Stimulated activated naive CD4-positive, alpha-beta T cell treated with Interleukin-2 at 50 U/mL for 16 hours (primary cell): ENCODE results near the gene RNU11.
"Not testable (repeated sequence)": the region's sequence is repeated elsewhere in the genome, so short reads cannot be mapped to it uniquely, and the experiment has no call there.

Experiments used
- DNase-seq: peaks from one replicate; lab custom pipeline; 2025; lab: John Stamatoyannopoulos, UW

RNU11 gene

DNA sequence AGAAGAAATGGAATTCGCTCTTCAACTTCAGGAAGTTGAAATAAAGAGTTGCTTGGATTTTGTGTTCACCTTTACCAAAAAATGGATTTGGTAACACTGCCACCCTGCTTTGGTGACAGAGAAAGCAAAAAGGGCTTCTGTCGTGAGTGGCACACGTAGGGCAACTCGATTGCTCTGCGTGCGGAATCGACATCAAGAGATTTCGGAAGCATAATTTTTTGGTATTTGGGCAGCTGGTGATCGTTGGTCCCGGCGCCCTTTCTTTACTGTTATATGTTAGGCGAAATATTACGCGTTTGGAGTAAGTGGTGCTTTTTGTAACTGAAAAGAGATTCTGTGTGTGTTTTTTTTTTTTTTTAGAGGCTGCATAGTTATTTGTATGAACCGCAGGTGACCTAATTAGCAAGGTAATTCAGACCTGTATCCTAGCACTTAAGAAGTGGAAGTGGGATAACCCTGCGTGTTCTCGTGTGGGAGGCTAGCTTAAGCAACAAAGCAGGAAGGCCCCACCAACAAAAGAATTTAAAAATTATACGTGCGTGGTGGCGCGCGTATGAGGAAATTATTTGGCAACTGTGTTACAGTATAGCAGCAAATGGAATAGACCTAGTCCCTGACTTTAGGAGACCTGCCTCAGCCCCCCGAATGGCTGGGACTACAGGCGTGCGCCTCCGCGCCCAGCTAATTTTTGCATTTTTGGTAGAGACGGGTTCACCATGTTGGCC, at the start of gene RNU11:
Gene RNU11, plus strand, starts transcription at position 127 of the 725 bp plus-strand sequence.
- DNase-seq: peak; percentile 79

DNA sequence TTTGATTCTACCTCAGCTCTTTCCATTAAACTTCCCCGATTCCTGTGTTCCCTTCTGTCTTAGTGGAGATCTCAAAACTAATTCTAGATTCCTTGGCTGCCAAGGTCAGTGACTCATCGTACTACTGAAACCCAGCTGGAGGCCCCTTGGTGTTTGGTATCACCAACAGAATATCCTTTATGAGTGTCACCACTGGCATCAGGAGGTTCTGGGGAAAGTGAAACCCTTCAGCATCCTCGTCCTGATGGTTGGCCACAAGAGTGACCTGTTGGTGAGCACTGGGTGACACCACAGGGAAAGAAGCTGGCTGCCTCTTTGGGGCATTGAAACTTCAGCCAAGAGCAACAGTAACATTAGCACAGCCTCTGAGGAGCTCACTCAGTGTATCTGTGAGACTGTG, 46.7 kb upstream of the RNU11 start:
- no peak for DNase-seq

DNA sequence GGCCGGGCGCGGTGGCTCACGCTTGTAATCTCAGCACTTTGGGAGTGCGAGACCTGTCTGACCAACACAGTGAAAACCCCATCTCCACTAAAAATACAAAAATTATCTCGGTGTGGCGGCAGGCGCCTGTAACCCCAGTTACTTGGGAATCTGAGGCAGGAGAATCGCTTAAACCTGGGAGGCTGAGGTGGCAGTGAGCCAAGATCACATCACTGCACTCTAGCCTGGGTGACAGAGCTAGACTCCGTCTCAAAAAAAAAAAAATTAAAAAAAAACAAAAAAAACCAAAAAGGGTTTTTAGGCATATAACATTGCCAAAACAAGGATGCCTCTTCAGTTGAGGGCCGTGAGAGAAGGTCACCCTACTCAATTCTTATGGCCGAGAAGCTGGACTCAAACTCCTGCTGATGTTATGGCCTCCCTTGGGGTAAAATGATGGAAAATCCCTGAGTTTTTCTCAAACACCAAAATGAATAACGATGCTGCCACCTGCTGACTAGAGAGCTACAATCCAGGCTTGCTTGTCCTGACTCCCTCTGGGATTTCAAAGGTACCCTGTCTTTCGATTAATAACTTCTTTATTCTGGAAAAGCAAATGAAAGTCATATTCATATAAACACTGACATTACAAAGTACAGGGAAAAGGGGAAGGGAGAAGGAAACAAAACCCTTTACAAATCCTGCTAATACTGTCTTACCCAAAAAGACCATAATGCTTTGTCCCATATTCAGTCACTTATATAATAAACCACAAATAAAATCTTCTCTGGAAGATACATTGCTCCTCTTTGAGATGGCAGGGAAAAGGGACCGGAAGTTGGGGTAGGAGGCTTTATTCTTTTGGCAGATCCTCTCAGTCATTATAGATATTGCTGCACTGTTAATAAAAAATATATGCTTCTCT, 45.6 kb upstream of the RNU11 start:
- DNase-seq: no peak

DNA sequence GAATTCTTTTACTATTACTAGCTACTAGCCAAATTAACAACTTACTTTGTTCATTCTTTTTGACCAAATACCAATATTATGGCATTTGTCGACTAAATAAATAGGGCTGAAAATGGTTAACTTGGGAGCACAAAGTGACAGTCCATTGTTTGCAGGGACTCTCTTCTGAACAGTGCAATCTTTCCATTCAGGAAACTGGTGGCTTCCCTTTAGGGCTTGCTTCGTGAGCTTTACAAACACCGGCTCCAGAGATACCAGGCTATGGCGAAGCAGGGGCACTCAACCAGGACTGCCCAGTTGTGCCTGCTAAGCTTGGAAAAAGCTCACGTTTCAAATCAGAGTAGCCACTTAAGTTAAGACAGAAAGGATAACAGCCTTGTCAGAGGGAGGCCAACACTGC, 44.0 kb upstream of the RNU11 start:
- no peak for DNase-seq

DNA sequence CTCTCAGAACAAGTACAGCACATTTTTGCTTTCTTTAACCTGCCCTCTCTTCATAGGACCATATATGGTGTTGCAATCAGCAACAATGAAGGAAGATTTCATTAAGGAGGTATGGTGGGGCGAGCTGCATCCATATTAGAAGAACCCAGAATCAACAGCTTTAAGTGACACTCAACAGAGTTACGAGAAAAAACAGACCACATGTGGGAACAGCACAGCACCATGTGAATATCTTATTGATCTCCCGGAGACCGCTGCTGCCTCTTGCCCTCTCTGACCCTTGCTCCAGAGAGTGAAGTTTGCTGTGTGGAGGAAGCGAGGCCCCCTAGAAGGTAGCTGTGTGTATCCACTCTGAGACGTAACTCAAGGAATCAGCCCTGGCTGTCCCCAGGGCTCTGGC, 43.4 kb upstream of the RNU11 start:
- no peak for DNase-seq

DNA sequence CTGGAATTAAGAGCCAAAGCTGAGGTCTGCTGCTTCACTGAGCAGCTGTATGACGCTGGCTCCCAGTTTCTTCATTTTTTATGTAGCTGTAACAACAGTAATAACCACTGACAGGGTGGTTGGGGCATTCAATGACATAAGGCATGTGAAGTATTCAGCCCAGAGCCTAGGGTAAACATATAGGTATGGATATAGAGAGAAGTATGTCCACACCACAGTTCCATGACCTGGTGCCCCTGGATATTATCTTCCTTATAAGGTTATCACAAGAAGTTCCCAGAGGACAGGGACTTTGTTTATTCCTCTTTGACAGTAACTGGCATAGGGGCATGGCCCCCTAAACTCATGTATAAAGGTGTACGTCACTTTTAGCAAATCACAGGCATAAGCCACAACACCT, 41.6 kb upstream of the RNU11 start:
- DNase-seq: no peak

DNA sequence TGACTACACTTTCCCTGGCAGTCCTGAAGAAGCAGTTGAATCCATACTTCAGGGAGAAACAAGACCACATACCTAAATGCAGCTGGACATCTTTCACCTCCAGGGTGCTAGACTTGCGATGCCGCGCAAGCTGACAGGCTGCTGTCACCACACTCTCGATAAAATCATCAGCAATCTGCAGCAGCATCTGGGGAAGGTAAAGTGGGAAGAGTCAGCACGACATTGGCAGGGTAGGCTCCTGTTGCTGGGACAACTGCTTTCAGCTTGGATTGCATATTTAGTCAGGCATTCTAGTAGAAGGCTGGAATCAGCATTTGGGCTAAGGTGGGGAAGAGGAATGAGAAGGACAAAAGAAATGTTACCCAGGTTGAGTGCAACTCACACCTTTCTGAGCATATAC, 35.2 kb upstream of the RNU11 start:
- no peak for DNase-seq

DNA sequence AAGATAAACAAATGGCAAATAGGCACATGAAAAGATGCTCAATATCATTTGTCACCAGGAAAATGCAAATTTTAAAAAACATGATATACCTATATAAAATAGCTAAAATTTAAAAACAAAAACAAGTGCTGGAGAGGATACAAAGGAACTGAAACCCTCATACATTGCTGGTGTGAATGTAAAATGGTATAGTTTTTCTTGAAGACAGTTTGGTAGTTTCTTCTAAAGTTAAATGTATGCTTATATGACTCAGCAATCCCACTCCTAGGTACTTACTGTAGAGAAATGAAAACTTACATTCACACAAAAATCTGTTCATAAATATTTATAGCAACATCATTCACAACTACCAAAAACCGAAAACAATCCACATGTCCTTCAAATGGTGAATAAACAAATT, 16.7 kb upstream of the RNU11 start:
- no peak for DNase-seq

DNA sequence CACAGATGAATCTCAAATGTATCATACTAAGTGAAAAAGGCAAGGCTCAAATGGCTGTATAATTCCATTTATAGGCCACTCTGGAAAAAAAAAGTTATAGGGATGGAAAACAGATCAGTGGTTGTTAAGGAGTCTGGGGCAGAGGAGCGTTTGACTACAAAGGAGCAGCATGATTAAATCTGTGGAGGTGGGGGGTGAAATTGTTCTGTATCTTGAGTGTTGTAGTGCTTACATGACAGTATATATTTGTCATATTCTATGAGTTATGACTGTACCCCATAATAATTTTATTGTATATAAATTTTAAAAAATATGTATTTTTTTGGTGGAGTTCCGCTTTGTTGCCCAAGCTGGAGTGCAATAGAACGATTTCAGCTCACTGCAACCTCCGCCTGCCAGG, 15.8 kb upstream of the RNU11 start:
- no peak for DNase-seq

DNA sequence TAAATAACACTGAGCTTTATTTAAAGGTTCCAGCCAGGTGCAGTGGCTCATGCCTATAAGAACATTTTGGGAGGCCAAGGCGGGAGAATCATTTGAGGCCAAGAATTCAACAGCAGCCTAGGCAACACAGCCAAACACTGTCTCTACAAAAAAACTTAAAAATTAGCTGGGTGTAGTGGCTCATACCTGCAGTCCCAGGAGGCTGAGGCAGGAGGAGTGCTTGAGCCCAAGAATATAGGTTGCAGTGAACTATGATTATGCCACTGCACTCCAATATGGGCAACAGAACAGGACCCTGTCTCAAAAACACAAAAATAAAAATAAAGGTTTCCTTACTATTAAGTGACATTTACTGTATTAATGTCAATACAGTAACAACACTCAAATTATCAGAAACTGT, 7.6 kb upstream of the RNU11 start:
- DNase-seq: no peak

DNA sequence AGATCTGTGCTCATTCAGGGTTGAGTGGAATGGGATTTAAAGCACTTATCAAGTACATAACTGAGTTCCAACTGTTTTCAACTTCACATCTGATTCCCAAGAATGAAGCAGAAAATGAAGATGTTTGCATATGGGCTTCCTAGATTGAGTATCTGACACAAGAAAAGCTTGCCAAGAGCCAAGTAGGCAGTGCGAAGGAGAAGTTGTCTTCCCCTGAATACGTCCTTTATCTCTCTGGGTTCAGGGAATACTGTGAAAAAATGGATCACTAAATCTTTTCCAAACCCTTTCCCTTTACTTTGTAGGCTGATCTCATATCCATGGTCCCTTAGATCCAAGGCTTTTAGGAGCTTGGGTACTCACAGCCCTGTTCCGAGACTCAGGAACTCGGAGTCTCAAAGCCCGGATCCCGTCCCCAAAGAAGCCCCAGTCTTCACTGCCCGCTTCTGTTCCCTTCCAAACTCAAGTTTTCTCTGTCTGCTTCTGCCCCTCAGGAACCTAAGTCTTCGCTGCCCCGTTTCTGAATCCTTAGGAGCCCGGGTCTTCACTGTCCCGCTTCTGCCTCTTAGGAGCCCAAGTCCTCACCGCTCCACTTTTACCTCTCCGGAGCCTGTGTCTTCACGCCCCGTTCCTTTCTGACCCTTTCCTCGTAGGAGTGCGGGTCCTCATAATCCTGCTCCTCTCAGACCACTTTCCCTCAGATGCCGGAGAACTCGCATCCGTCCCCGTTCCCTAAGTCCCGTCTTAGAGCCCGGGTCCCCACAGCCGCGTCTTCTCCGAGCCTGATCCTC, 6.1 kb upstream of the RNU11 start:
- DNase-seq: no peak

DNA sequence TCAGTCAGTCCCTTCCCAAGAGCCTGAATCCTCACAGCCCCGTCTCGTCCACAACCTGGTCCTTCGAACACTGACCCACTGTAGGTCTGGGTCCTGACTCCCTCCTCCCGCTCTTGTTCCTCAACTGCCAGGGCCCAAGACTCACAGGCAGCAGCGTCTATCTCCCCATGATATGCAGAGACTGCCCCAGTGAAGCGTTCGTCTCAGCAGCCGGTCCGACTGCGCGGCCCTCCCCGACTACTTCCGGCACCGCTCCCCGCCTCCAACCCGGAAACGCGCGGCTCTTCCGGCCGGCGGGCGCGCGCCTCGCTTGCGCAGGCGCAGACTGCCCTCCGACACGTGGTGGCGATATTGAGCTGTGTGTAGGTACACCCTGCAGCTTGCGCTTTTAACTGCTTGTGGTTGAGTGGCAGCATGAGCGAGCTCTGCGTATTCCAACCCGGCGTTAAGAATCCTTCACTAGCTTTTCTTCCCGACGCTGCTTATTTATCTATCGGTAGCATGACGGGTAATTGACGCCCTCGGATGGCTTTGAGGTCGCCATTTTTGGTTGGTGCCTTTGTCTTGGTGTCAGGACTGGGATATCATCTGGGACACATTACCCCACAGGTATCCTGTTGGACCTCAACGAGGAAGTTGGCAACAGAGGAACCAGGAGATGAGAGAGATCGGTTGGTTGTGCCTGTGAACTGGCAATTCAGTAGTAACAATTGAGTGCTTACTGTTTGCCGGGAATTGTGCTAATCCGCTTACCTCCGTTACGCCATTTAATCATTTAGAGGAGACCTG, 5.4 kb upstream of the RNU11 start, which contains the start of gene TAF12:
Gene TAF12, minus strand, starts transcription at position 221 of the 789 bp plus-strand sequence. CDS start 20,986 bp downstream, outside the sequence.
- DNase-seq: peak; percentile 85

DNA sequence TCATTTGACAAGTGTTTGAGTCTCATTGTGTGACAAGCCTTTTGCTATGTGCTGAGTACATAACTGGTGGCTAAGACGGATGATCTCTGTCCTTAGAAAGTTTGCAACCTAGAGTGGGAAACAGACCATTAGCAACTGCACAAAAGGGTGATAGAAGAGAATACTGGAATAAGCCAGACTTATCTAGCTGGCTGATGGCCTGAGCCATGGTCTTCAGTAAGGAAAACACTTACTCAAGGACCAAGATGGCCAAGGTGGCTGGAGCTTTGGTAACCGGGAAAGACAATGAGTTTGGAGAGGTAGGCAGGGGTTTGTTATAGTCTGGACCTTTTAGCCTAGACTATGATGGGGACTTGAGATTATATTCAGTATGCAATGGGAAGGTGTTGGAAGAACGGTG, 3.9 kb upstream of the RNU11 start:
- no peak for DNase-seq

DNA sequence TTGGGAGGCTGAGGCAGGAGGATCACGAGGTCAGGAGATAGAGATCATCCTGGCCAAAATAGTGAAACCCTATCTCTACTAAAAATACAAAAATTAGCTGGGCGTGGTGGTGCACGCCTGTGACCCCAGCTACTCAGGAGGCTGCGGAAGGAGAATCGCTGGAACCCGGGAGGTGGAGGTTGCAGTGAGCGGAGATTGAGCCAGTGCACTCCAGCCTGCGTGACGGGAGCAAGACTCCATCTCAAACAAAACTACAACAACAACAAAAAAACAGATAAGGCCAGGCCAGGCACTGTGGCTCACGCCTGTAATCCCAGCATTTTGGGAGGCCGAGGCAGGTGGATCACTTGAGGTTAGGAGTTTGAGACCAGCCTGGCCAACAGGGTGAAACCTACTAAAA, 3.0 kb upstream of the RNU11 start:
- DNase-seq: not testable (repeated sequence)

DNA sequence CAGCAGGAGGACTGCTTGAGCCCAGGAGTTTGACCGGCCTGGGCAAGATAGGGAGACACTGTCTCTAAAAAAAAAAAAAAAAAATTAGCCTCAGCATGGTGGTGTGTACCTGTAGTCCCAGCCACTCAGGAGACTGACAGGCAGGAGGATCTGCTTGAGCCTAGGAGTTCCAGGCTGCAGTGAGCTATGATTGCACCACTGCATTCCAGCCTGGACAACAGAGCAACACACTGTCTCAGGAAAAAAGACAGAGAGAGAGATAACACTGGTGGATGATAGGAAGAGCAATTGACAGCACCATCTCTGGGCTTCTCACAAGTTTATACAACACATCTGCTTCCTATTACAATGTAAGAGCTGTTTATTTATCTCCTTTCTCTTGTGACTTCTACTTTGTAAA, 2.4 kb upstream of the RNU11 start:
- no peak for DNase-seq

DNA sequence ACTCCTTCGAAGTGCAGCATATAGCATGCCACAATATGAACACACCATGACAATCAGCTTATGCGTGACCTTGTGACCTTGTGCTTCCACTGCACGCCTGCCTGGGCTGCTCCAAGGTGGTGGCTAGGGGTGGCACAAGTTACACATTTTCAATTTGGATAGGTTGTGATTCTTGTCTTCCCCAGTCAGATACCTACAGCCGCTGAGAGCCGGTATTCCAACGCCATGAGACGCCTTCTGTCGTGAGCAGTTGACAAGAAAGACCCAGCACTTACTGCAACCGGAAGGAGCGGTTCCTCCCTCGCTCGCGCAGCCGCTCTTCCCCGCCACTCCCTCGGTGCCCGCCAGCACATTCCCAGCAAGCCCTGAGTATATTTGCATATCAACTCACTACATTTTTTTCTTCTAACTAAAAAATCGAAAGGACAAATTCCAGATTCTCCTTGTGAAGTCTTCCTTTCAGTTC, 359 bp upstream of the RNU11 start:
- peak; percentile 88 for DNase-seq

DNA sequence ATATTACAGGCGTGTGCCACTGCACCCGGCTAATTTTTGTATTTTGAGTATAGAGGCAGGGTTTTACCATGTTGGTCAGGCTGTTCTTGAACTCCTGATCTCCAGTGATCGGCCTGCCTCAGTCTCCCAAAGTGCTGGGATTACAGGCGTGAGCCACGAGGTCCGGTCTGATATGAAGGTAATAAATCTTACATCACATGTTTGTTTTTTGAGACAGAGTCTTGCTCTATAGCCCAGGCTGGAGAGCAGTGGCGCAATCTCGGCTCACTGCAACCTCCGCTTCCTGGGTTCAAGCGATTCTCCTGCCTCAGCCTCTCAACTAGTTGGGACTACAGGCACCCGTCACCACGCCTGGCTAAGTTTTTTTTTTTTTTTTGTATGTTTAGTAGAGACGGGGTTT, 4.7 kb downstream of the RNU11 start:
- not testable (repeated sequence) for DNase-seq

DNA sequence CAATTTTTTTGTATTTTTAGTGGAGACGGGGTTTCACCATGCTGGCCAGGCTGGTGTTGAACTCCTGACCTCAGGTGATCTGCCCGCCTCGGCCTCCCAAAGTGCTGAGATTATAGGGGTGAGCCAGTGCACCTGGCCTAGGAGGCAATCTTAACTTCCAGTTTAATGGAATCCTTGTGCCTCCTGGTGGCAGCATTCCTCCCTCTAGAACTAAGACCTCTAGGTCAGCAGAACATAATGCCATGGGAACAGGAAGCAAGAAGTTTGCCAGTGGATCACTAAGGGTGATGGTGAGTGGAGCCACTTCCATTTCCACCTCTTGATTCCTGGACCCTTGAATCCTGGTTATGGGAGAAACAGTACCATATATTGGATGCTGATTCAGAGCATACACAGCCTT, 5.5 kb downstream of the RNU11 start:
- DNase-seq: not testable (repeated sequence)

DNA sequence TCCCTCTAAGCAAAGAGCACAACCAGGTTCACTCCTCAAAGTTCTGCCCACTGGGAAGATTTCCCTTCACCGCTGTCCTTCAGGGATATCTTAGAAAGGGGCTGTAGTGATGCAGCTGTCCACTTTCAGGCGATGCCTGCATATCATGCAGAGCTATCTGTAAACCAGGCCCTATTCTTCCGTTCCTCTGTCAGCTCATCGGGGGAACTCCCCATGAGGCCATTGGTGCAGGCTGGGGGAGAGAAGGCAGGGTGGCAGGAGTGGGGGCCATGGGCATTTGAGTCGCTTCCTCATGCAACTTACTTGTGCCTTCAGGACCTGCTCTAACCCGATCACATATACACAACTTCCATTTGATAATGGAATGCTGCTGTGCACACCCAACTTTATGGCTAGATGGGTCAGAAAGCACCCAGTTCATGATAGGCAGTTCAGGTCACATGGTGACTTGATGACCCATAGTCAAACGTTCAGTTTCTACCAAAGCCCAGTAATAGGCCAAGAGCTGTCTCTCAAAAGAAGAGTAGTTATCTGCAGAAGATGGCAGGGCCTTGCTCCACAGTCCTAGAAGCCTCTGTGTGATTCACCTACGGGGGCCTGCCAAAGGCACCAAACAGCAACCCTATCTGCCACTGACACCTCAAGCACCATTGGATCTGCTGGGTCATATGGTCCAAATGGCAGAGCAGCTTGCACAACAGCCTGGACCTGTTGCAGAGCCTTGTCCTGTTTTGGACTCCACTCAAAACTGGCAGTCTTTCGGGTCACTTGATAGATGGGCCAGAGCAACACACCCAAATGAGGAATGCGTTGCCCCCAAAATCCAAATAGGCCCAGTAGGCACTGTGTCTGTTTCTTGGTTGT, 7.3 kb downstream of the RNU11 start:
- DNase-seq: not testable (repeated sequence)

DNA sequence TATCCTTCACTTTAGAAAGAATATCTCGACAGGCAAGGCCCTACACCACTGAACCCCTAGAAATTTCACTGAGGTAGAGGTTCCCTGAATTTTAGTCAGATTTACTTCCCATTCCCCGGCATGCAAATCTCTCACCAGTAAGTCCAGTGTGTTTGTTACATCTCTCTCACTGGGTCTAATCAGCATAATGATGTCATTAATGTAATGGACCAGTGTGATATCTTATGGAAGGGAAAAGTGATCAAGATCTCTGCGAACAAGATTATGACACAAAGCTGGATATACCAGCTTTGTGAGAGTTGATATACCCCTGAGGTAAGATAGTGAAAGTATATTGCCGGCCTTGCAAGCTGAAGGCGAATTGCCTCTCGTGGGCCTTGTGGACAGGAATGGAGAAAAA, 7.9 kb downstream of the RNU11 start:
- no peak for DNase-seq
